Measurements from ENCODE around the gene SLC16A13. TPM values are rescaled to one million over a fixed set of nuclear protein-coding genes. Genes with fewer than 3 reads are reported as not detected.
"Not testable (repeated sequence)": the region's sequence is repeated elsewhere in the genome, so short reads cannot be mapped to it uniquely, and the experiment has no call there.

SLC16A13 gene
- 10 to 100 TPM; 14.8 to 15.0 TPM for total RNA-seq

DNA sequence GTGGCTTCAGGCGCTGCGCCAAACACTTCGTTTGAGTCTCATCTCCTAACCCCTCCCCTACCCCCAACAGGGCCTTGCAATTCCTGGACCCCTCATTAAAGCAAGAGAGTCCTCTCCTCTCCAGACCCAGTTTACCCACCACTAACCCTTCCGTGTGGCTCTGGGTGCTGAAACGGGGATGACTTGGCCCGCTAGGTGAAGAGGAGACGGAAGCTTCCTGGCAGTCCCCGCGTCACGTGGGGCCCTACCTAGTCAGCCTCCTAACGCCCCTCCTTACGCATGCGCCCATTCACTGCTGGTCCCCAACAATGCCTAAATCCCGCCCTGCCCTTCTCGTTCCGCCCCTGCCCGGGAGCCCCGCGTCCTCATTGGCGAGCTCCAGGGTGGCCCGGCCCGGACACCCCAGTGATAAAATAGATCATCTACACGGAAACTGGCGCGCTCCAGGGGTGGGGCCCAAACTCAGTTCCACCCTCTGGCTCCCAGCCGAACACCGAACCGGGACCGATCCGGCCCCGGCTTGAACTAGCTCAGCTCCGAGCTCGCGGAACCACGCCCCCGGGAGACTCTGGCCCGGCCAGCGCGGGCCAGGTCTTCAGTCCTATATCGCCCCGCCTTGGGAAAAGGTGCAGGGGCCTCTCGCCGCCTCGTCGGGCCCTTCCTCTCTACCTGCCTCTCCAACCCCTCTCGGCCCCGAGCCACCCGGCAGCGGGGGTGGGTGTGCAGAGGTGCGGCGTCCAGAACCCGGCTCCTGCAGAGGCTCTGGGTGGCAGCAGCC lies at the start of gene SLC16A13:
Gene SLC16A13, plus strand, starts transcription at position 425 of the 778 bp plus-strand sequence. CDS start 368 bp downstream, outside the sequence.
- Mint-ChIP-seq H3K27ac (peak within 1 kb of the TSS; percentile 98), H3K36me3 (ENCODE audit: low read depth) (peaks cover 24% of the 10 kb centered on the region), H3K4me3 (peak within 1 kb of the TSS; percentile 95), H3K27me3 (ENCODE audit: low read depth) (no peaks in the 10 kb centered on the region), H3K4me1 (ENCODE audit: low read depth) (peaks cover 62% of the 10 kb centered on the region), H3K9me3 (ENCODE audit: insufficient read depth) (no peaks in the 10 kb centered on the region)
- ATAC-seq: peak; percentile 93
- peak; percentile 100 for DNase-seq
- ChIA-PET CTCF (interaction anchor here (0.8 to 4.3 kb wide), 8 partner anchors 10 to 193 kb away, joined by 3 to 59 read pairs (median 7); partner anchors contain the start of gene BCL6B), POLR2A (interaction anchor here (0.7 to 1.7 kb wide), 15 partner anchors 8 to 284 kb away, joined by 3 to 61 read pairs (median 5); partner anchors contain the start of genes BCL6B, RNASEK and SLC16A11)

DNA sequence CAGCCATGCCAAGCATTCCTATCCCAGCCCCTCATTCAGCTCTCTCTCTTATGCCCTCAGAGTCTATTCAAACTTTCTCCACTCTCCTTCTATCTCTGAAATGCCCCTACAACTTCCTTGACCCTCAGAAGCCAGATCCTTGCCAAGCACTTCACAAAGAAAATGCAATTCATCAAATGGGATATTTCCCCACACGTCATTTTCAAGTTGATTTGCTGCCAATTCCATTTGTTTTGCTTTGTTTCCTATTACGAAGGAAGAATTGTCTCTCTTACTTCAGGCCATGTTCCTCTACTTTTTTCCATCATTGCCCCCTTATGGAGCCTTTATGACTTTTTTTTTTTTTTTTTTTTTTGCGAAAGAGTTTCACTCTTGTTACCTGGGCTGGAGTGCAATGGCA lies 49.1 kb upstream of the SLC16A13 start:
- no peaks in the 10 kb centered on the region for H3K27me3 Mint-ChIP-seq (ENCODE audit: low read depth)
- CTCF ChIA-PET: interaction anchor here (1.0 to 2.0 kb wide), 2 partner anchors 17 to 76 kb away, joined by 3 to 12 read pairs; no protein-coding TSS in a partner anchor

GRCh38 chr17:6989779-6990178 lies 46.0 kb upstream of the SLC16A13 start:
- POLR2A ChIA-PET: no interaction called here
- CTCF ChIA-PET: interaction anchor here (1.0 to 2.1 kb wide), 5 partner anchors 15 to 146 kb away, joined by 4 to 6 read pairs (median 4); no protein-coding TSS in a partner anchor
- H3K4me1 Mint-ChIP-seq (ENCODE audit: low read depth): no peaks in the 10 kb centered on the region
- peaks cover 4% of the 10 kb centered on the region for H3K36me3 Mint-ChIP-seq (ENCODE audit: low read depth)
- H3K9me3 Mint-ChIP-seq (ENCODE audit: insufficient read depth): no peaks in the 10 kb centered on the region
- no peaks in the 10 kb centered on the region for H3K27me3 Mint-ChIP-seq (ENCODE audit: low read depth)
- no peak overlapping the region for H3K27ac Mint-ChIP-seq
- no peak overlapping the region for H3K4me3 Mint-ChIP-seq
- DNase-seq: no peak
- ATAC-seq: no peak

More for the DNA sequence above, 49.1 kb upstream of the SLC16A13 start:
- no peak overlapping the region for H3K4me3 Mint-ChIP-seq
- no peak overlapping the region for H3K27ac Mint-ChIP-seq
- H3K4me1 Mint-ChIP-seq (ENCODE audit: low read depth): peaks cover 16% of the 10 kb centered on the region
- no peak for ATAC-seq
- DNase-seq: no peak
- H3K9me3 Mint-ChIP-seq (ENCODE audit: insufficient read depth): no peaks in the 10 kb centered on the region
- no peaks in the 10 kb centered on the region for H3K36me3 Mint-ChIP-seq (ENCODE audit: low read depth)
- POLR2A ChIA-PET: no interaction called here

- POLR2A ChIA-PET; ATAC-seq; H3K4me3 Mint-ChIP-seq; H3K9me3 Mint-ChIP-seq (ENCODE audit: insufficient read depth); DNase-seq; H3K4me1 Mint-ChIP-seq (ENCODE audit: low read depth); H3K27ac Mint-ChIP-seq; H3K27me3 Mint-ChIP-seq (ENCODE audit: low read depth): not testable (repeated sequence)
- peaks cover 20% of the 10 kb centered on the region for H3K36me3 Mint-ChIP-seq (ENCODE audit: low read depth)
- CTCF ChIA-PET: interaction anchor here (1.1 to 2.2 kb wide), 4 partner anchors 9 to 83 kb away, joined by 3 to 12 read pairs (median 5); no protein-coding TSS in a partner anchor
Measured at GRCh38 chr17:6993613-6994056, 42.2 kb upstream of the SLC16A13 start.

DNA sequence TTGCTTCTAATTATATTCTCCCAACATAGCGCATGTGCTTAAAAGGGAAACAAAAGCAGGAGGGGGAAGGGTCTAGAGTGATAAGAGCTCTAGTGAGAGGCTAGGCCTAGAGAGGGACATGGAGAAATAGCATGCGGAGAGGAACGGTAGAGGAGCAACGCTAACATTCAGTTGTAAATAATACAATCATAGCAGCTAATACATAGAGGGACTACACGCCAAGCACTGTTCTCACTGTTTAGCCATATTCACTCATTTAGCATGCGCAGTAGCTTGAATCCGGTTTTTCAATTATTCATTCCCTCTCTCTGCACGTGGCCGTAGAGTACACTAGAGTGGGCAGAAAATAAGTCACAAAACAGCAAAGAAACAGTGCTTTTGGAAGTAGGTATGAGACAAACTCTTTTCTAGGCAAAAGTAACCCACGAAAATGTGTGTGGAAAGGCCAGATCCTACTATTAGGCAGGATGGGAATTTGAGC lies 41.7 kb upstream of the SLC16A13 start:
- no peak for DNase-seq
- H3K36me3 Mint-ChIP-seq (ENCODE audit: low read depth): peaks cover 20% of the 10 kb centered on the region
- ChIA-PET POLR2A (no interaction called here), CTCF (interaction anchor here (1.1 to 2.2 kb wide), 4 partner anchors 9 to 83 kb away, joined by 3 to 12 read pairs (median 5); no protein-coding TSS in a partner anchor)
- no peaks in the 10 kb centered on the region for H3K27me3 Mint-ChIP-seq (ENCODE audit: low read depth)
- no peaks in the 10 kb centered on the region for H3K4me1 Mint-ChIP-seq (ENCODE audit: low read depth)
- no peak overlapping the region for H3K4me3 Mint-ChIP-seq
- ATAC-seq: no peak
- no peak overlapping the region for H3K27ac Mint-ChIP-seq
- no peaks in the 10 kb centered on the region for H3K9me3 Mint-ChIP-seq (ENCODE audit: insufficient read depth)

DNA sequence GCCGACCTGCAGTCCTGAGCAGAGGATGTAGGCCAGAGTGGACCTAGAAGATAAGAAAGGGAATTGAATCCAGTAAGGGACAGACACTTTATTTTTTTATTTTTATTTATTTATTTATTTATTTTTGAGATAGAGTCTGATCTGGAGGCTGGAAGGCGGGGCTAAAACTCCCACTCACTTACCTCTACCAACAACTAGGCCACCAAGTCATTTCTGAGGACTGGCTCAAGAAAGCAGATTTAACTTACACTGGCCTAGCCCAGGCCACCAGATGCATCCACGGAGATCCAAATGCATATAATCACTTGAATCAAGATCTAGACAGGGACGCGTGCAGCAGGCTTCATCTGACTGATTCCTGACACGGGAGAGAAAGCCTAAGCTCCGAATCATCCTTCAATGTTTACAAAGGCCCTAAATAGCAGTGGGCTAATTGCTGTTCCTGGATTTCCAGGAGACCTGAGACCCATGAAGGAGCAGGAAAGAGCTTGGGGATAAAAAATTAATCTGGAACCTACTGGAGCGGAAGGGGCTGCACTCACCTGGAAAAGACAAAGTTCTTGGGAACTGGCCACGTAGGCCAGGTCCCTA lies 41.1 kb upstream of the SLC16A13 start:
- Mint-ChIP-seq H3K4me1 (ENCODE audit: low read depth) (no peaks in the 10 kb centered on the region), H3K27me3 (ENCODE audit: low read depth) (no peaks in the 10 kb centered on the region), H3K4me3 (no peak overlapping the region), H3K9me3 (ENCODE audit: insufficient read depth) (no peaks in the 10 kb centered on the region), H3K36me3 (ENCODE audit: low read depth) (peaks cover 26% of the 10 kb centered on the region), H3K27ac (no peak overlapping the region)
- POLR2A ChIA-PET: no interaction called here
- CTCF ChIA-PET: interaction anchor here (2.0 to 2.2 kb wide), 2 partner anchors 10 to 84 kb away, joined by 7 to 12 read pairs; no protein-coding TSS in a partner anchor
- DNase-seq: no peak
- ATAC-seq: no peak

DNA sequence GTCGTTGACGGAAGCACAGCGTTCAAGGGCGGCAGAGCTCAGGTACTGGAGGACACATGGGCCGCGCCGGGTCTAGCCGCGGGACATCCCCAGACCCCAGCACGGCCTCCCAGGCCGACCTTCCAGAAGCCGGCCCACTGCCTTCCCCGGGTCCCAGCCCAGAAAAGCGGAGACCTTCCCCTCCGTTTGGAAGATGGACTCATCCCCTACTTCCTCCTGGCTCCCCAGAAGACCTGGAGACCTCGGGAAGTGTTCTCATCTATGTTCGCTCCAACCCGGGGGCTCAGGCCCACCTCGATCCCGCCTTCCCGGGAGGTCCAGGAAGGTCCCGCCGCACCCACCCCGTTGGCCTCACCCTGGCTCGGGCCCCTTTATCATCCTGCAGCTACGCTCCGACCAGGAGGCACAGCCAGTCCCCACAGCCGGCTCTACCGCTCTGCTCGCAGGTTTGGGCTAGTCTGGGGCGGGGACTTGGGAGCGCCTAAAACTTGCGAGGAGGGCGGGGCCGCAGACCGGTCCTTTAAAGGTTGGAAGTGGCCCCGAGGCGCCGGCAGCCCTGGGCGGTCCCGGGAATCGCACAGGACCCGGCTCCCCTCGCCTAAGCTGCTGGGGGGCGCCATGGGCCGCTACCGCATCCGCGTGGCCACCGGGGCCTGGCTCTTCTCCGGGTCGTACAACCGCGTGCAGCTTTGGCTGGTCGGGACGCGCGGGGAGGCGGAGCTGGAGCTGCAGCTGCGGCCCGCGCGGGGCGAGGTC lies 40.1 kb upstream of the SLC16A13 start, which contains the start of gene ALOX12:
Gene ALOX12, plus strand, starts transcription at position 550 of the 756 bp plus-strand sequence. Its CDS starts 69 bp downstream, at position 619.
- ATAC-seq: no peak
- DNase-seq: no peak
- Mint-ChIP-seq H3K9me3 (ENCODE audit: insufficient read depth) (no peaks in the 10 kb centered on the region), H3K4me1 (ENCODE audit: low read depth) (no peaks in the 10 kb centered on the region), H3K27me3 (ENCODE audit: low read depth) (no peaks in the 10 kb centered on the region), H3K36me3 (ENCODE audit: low read depth) (peaks cover 32% of the 10 kb centered on the region), H3K27ac (no peak within 1 kb of the TSS), H3K4me3 (no peak within 1 kb of the TSS)
- ChIA-PET CTCF (interaction anchor here (0.9 to 2.0 kb wide), 3 partner anchors 9 to 85 kb away, joined by 3 to 7 read pairs (median 4); no protein-coding TSS in a partner anchor), POLR2A (no interaction called here)

GRCh38 chr17:6996256-6997011 lies 39.4 kb upstream of the SLC16A13 start:
- no peaks in the 10 kb centered on the region for H3K27me3 Mint-ChIP-seq (ENCODE audit: low read depth)
- H3K4me3 Mint-ChIP-seq: no peak overlapping the region
- H3K27ac Mint-ChIP-seq: no peak overlapping the region
- ATAC-seq (no peak), DNase-seq (no peak)
- CTCF ChIA-PET: interaction anchor here (0.9 to 2.0 kb wide), 3 partner anchors 8 to 86 kb away, joined by 3 to 7 read pairs (median 4); no protein-coding TSS in a partner anchor
- POLR2A ChIA-PET: no interaction called here
- H3K9me3 Mint-ChIP-seq (ENCODE audit: insufficient read depth): no peaks in the 10 kb centered on the region
- peaks cover 35% of the 10 kb centered on the region for H3K36me3 Mint-ChIP-seq (ENCODE audit: low read depth)
- no peaks in the 10 kb centered on the region for H3K4me1 Mint-ChIP-seq (ENCODE audit: low read depth)

DNA sequence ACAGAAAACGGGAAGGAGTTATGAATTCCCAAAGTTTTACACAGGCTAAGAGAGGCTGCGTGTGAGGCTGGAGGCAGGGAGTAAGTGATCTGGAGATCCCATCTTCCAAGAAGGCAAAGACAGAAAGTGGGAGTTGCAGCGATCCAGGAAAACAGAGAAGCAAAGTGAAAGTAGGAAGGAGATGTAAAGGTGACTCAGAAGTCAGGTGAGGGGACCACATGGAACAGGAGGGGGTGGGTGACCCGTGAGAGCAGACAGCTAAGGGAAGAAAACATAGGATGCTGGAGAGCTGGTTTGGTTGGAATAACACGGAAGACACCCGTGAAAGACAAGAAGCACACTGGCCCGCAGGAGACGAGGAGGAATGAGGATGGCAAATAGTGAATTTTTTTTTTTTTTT lies 38.6 kb upstream of the SLC16A13 start:
- no peak for DNase-seq
- Mint-ChIP-seq H3K27me3 (ENCODE audit: low read depth) (no peaks in the 10 kb centered on the region), H3K27ac (no peak overlapping the region), H3K4me3 (no peak overlapping the region), H3K36me3 (ENCODE audit: low read depth) (peaks cover 40% of the 10 kb centered on the region), H3K9me3 (ENCODE audit: insufficient read depth) (no peaks in the 10 kb centered on the region), H3K4me1 (ENCODE audit: low read depth) (no peaks in the 10 kb centered on the region)
- ChIA-PET POLR2A (no interaction called here), CTCF (no interaction called here)
- ATAC-seq: no peak

- no peak overlapping the region for H3K27ac Mint-ChIP-seq
- H3K4me1 Mint-ChIP-seq (ENCODE audit: low read depth): no peaks in the 10 kb centered on the region
- CTCF ChIA-PET: interaction anchor here (2.4 to 10.7 kb wide), 2 partner anchors 85 to 88 kb away, joined by 17 to 206 read pairs; no protein-coding TSS in a partner anchor
Measured at GRCh38 chr17:6998855-6999508, 36.8 kb upstream of the SLC16A13 start.

More at GRCh38 chr17:6998855-6999508, 36.8 kb upstream of the SLC16A13 start:
- ATAC-seq: no peak
- Mint-ChIP-seq H3K4me3 (no peak overlapping the region), H3K27me3 (ENCODE audit: low read depth) (no peaks in the 10 kb centered on the region), H3K9me3 (ENCODE audit: insufficient read depth) (no peaks in the 10 kb centered on the region), H3K36me3 (ENCODE audit: low read depth) (peaks cover 50% of the 10 kb centered on the region)
- POLR2A ChIA-PET: no interaction called here
- DNase-seq: no peak

Measured in activated CD8-positive, alpha-beta T cell treated with anti-CD3 and anti-CD28 coated beads, Interleukin-2, amount 10 ng/mL, durations not matched to agents 7 days and 5 days (primary cell).